Loucy (cell line): ENCODE results near the gene MAMLD1.

Experiments
- CTCF ChIP-seq: fragments of 200-600 bp; sonication (generic); conservative IDR thresholded peaks from 2 replicates; pipeline ENCODE4 v1.5.1; 2014; ENCODE audit warnings: mild to moderate bottlenecking, antibody characterized with exemption, low read length
- EZH2phosphoT487 ChIP-seq: fragments of 200-600 bp; IDR thresholded peaks from 2 replicates; pipeline ENCODE4 v1.6.1; 2018; ENCODE audit warnings: antibody characterized with exemption, mild to moderate bottlenecking, moderate library complexity, borderline replicate concordance

GRCh38 chrX:150489359-150490015 lies 126.4 kb downstream of the MAMLD1 start:
- TF ChIP-seq CTCF = no peak
- TF ChIP-seq EZH2phosphoT487 = no peak
